NCI-H82 treated with DMSO at 0.1 percent for 48 hours (cell line): Measurements from ENCODE around the gene RTKN2.
"Not testable (repeated sequence)": the region's sequence is repeated elsewhere in the genome, so short reads cannot be mapped to it uniquely, and the experiment has no call there.

Source experiments
- DNase-seq: peaks from one replicate; lab custom pipeline; 2025; ENCODE audit not compliant: unreplicated experiment; lab: John Stamatoyannopoulos, UW

Gene RTKN2

DNA sequence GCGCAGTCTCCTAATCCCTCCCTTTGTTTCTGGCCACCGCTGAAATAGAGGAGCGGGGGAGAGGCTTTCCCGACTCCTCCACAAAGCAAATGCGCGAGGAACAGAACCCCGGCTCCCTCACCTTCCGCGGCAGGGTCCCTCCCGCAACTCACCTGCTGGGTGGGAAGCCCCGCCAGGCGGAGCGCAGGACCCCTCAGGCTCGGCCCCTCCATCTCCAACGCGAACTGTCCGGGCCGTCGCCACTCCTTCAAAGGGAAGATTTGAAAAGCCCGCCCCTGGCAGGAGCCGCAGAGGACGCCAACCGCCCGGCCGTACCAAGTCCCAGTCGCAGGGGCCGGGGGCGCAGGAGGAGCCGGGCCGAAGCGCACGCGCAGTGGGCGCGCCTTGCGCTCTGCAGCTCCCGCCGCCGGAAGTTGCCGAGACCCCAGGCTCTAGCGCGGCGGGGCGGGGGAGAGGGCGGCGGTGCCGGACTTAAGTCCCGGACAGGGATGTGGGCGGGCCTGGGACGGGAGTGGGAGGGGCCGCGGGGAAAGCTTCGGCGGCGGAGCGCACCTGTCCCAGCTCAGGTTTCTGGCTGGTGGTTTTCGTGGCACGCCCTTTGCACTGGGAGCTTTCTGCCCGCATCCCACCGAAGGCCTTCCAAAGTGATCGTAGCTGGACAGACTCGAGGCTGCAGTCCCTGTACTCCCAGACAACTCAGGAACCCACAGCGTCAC, at the start of gene RTKN2:
TSS of gene RTKN2 (minus strand) at position 446 of the 716 bp plus-strand sequence. CDS start at position 212, 234 bp downstream.
- DNase-seq, result peak; percentile 46

GRCh38 chr10:62317257-62317656, 48.6 kb upstream of the RTKN2 start:
- no peak for DNase-seq

GRCh38 chr10:62309254-62309653, 40.6 kb upstream of the RTKN2 start:
- DNase-seq, result no peak

DNA sequence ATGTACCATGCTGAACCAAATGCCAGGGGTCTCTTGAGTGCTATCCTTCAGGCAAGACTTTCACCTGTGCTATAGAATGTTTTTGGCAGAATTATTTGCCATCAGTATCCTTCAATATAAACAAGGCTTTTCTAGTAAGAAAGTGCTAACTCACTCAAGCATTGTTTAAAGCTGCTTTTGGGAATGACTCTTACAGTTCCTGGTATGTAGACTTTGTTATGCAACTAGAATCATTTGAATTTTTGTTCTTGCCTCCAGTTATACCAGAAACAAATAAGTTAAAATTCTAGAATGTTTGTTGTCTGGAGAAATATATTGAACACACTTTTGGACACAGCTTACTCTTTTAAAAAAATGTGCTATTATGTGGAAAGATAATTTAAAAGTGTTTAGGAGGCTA, 39.5 kb upstream of the RTKN2 start:
- no peak for DNase-seq

DNA sequence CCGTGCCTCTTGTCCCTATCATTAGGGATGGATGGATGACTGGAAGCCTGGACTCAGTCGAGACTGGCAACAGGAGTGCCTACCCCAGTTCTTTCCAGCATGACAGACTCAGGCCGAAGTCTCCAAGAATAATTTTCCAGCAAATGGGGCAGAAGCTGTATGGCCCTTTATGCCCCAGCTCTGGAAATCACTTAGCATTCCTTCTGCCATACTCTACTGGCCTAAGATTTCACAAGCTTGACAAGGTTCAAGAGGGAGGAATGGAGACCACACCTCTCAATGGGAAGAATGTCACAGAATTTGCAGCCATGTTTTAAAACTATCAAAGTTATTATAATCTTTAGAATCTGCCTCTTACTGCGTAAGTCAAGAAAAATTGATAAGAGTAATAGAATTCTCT, 39.0 kb upstream of the RTKN2 start:
- DNase-seq, result no peak

- no peak for DNase-seq
Measured at GRCh38 chr10:62306663-62307062, 38.0 kb upstream of the RTKN2 start.

- DNase-seq, result no peak
Measured at GRCh38 chr10:62305813-62306212, 37.2 kb upstream of the RTKN2 start.

- DNase-seq, result no peak
Measured at GRCh38 chr10:62303922-62304321, 35.3 kb upstream of the RTKN2 start.

GRCh38 chr10:62302760-62303159, 34.1 kb upstream of the RTKN2 start:
- DNase-seq, result no peak

DNA sequence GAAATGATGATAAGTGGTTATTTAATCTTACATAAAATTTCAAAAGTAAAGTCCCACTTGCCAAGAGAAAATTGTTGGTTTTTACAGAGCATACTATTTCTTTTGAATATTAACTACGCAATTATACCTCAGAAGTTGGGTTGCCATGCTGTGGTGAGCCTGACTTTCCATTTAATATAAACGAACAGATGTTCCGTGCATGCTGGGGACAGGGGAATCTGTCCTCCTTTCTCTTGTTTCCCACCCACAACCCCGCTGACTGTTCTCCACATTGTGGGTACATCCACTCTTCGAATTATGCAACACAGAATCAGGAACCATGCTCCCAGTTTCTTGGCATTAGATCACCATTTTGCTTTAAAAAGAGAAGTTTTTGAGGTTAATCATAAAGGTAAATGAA, 29.2 kb upstream of the RTKN2 start:
- DNase-seq, result no peak

DNA sequence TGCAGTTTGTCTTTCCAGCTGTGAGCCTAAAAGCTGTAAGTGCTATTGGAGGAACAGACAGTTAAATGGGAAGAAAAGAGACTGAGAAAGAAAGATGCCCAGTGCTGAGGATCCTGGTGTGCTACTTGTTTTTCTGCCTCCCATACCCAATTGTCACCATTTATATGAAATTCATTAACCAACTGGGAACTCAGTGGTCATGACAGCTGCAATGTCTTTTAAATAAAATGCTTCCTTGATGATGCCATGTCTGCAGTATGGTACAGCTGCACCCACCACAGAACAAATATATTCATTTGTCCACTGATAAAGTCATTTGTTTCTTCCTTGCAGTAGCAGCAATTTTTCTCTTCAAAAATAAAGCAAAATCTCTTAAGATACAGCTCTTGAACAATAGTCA, 15.6 kb upstream of the RTKN2 start:
- no peak for DNase-seq

DNA sequence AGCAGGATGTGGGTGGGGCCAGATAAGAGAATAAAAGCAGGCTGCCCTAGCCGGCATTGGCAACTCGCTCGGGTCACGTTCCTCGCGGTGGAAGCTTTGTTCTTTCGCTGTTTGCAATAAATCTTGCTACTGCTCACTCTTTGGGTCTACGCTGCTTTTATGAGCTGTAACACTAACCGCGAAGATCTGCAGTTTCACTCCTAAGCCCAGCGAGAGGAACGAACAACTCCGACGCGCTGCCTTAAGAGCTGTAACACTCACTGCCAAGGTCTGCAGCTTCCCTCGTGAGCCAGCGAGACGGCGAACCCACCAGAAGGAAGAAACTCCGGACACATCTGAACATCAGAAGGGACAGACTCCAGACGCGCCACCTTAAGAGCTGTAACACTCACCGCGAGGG, 12.7 kb upstream of the RTKN2 start:
- not testable (repeated sequence) for DNase-seq

- not testable (repeated sequence) for DNase-seq
Measured at GRCh38 chr10:62280392-62280791, 11.7 kb upstream of the RTKN2 start.

GRCh38 chr10:62278441-62278910, 9.8 kb upstream of the RTKN2 start:
- DNase-seq, result no peak

DNA sequence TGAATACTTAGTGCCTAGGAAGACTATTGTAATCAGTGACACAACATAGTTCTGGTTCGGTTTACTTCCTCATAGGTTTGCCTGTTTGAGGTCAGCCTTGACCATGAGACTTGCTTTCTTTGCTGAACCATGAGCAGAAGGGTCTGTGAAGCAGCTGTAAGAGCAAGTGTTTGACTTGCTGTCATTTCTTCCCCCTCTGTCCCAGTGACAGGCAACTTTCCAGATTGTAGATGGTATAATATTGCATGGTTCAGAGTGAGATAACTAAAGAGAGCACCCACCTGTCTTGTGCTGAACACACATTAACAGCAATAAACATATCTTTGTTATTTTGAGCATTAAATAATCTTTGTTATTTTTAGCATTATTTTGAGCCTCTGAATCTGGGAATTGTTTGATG, 9.3 kb upstream of the RTKN2 start:
- no peak for DNase-seq

DNA sequence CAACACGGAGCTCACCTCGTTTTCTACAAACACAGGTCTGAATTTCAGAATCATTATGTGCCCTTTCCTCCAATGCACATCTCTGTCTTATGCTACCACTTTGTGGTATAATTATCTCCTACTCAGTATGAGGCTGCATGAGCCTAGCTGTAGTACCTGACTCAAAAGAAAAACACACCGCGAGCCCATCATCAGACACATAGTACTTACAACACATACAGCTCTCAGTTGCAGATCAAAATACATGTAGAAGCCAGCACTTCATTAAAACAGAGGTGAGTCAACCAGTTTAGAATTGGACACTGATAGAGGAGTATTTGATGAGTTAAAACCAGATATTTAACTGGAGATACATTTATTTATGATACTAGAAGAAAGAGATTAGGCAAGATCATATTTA, 1.4 kb upstream of the RTKN2 start:
- DNase-seq, result no peak

GRCh38 chr10:62268027-62268398, 631 bp downstream of the RTKN2 start:
- DNase-seq, result peak; percentile 2

DNA sequence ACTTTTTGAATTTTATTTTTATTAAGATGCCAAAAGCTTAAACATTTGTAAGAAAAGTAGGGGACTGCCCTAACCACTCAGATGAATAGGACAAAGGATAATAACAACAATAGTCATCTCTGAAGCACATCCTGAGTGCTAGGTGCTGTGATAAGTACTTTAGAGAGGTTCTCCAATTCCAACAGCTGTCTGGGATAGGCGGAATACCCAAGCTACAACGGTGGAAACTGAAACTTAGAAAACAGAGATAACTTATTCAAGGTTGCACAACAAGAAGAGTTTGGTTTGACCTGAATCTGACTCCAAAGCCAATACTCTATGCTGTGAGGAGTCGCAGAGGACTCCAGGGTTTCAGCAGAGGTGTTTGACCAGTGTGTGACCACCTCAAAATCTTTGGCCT, 2.0 kb downstream of the RTKN2 start:
- no peak for DNase-seq

DNA sequence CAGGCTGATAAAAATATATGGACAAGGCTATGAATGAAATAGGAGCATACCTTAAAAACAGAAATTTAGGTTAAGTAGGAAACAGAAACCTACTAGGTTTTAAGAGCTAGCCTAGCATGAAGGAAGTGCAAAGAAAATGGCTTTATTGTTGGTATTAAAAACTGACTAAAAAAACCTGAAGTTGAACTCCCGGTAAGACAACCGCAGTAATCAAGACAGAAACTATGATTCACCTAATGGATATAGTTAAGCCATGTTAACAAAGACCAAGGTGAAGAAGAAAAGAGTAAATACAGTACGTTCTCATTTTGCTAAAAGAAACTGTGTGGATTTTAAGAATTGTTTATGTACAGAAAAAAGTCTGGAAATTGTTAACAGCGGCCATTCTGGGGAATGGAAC, 2.5 kb downstream of the RTKN2 start:
- no peak for DNase-seq

DNA sequence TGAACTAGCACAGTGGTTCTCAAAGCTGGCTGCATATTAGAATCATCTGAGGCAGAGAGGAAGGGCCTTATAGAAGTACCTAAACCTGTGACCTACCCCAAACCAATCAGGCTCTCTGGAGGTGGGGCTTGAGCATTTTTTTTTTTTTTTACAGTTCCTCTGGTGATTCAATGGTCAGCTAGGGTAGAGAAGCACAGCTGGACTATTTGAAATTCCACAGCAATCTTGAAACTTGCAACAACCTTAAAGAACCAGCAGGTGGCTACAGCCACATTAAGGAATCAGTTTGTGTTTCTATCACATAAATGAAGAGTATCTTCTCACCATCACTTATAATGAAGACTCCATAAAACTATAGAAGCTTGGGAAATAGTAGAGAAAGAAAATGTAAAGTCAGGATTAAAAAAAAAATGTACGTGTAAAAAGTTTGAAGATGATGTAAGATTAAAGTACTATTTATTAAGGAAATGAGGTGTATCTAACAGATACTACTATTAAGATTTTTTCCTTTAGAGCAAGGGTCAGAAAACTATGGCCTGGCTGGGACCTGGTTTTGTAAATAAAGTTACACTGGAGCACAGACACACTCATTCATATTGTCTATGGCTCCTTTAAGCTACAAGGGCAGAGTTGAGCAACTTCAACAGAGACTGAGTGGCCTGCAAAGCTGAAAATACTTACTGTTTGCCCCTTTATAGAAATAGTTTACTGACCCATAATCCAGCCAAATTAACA, 3.8 kb downstream of the RTKN2 start:
- peak; percentile 22 for DNase-seq

GRCh38 chr10:62264126-62264525, 4.5 kb downstream of the RTKN2 start:
- DNase-seq, result no peak

- no peak for DNase-seq
Measured at GRCh38 chr10:62261666-62262065, 7.0 kb downstream of the RTKN2 start.

DNA sequence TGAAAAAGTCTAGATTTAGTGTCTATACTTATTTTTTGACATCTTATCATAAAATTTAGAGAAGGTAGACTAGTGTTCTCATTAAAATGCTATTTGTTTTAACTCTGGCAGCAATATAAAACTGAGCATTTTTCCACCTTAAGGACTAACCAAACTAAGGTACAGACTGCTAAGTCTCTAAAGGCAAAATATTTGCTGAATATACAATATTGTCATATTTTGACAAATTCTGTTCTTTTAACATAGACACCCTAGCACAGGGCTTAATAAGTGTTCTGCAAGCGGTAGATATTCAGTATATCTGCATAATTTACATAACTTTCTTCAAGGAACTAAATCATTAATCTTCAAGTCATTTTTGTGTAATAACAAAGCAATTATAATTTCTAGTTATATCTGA, 8.6 kb downstream of the RTKN2 start:
- no peak for DNase-seq
